WTC11 (cell line): ENCODE results near the gene LIMS2. TPM values are rescaled to one million over a fixed set of nuclear protein-coding genes. Genes with fewer than 3 reads are reported as not detected.

Experiments
- ATAC-seq: fragments of 200-7000 bp; cut with Tn5 transposase; 2 replicates; pipeline ENCODE4 v1.10.0; 2021; ENCODE audit warnings: mild to moderate bottlenecking, moderate library complexity
- CTCF ChIA-PET: fragments of 300-600 bp; sonication (Branson Sonifier 250); formaldehyde crosslinking; loops from one replicate; lab custom pipeline; 2021; ENCODE audit warnings: antibody characterized with exemption; lab: Charles Lee
- POLR2A ChIA-PET: fragments of 350-600 bp; sonication (Branson Sonifier 250); formaldehyde crosslinking; loops from one replicate; lab custom pipeline; 2021; ENCODE audit warnings: antibody characterized with exemption; lab: Charles Lee
- DNase-seq: peaks from one replicate; pipeline ENCODE4 v3.0.0; 2021; ENCODE audit warnings: low spot score
- H3K27ac Mint-ChIP-seq: 2 replicates; pipeline ENCODE4 v1.8.0; 2021; ENCODE audit warnings: mixed read lengths
- H3K27me3 Mint-ChIP-seq: 2 replicates; pipeline ENCODE4 v1.8.0; 2021; ENCODE audit warnings: low read depth, mild to moderate bottlenecking, moderate library complexity, mixed read lengths
- H3K36me3 Mint-ChIP-seq: 2 replicates; pipeline ENCODE4 v1.8.0; 2021; ENCODE audit warnings: mixed read lengths
- H3K4me1 Mint-ChIP-seq: 2 replicates; pipeline ENCODE4 v1.8.0; 2022; ENCODE audit warnings: mixed read lengths
- H3K4me3 Mint-ChIP-seq: 2 replicates; pipeline ENCODE4 v1.8.0; 2021; ENCODE audit warnings: mild to moderate bottlenecking, moderate library complexity, mixed read lengths
- H3K9me3 Mint-ChIP-seq: 2 replicates; pipeline ENCODE4 v1.8.0; 2021; ENCODE audit warnings: mixed read lengths
- FOXK1 ChIP-seq: sonication (generic); formaldehyde crosslinking; IDR thresholded peaks from 2 replicates; pipeline ENCODE4 v1.8.0; 2022; ENCODE audit warnings: mild to moderate bottlenecking, moderate library complexity, missing genetic modification reagents
- GTF2I ChIP-seq: fragments of 250-450 bp; sonication (Bioruptor Pico); conservative IDR thresholded peaks from 2 replicates; pipeline ENCODE4 v1.4.0; 2021; ENCODE audit warnings: mild to moderate bottlenecking
- HMGXB4 ChIP-seq: sonication (generic); formaldehyde crosslinking; IDR thresholded peaks from 2 replicates; pipeline ENCODE4 v1.8.1; 2023; ENCODE audit warnings: mild to moderate bottlenecking, moderate library complexity, missing genetic modification reagents
- MAX ChIP-seq: sonication (generic); formaldehyde crosslinking; IDR thresholded peaks from 2 replicates; pipeline ENCODE4 v1.8.0; 2022; ENCODE audit warnings: mild to moderate bottlenecking, missing genetic modification reagents
- MYBL2 ChIP-seq: sonication (generic); formaldehyde crosslinking; IDR thresholded peaks from 2 replicates; pipeline ENCODE4 v1.8.1; 2023; ENCODE audit warnings: mild to moderate bottlenecking, moderate library complexity, missing genetic modification reagents
- SMAD4 ChIP-seq: sonication (generic); formaldehyde crosslinking; IDR thresholded peaks from 2 replicates; pipeline ENCODE4 v1.8.0; 2022; ENCODE audit warnings: mild to moderate bottlenecking, missing genetic modification reagents
- ZNF138 ChIP-seq: sonication (generic); formaldehyde crosslinking; conservative IDR thresholded peaks from 2 replicates; pipeline ENCODE4 v1.8.1; 2022; ENCODE audit warnings: mild to moderate bottlenecking, moderate library complexity, missing genetic modification reagents
- ZNF532 ChIP-seq: fragments of 250-450 bp; sonication (Bioruptor Pico); IDR thresholded peaks from 2 replicates; pipeline ENCODE4 v1.9.0; 2021; ENCODE audit warnings: mild to moderate bottlenecking, borderline replicate concordance
- total RNA-seq: library from RNA; stranded (reverse); gene quantifications from 3 replicates; pipeline ENCODE4 v1.2.3, GENCODE V29; 2021
- TF ChIP-seq, protein P1 (sequence below): sonication (generic); formaldehyde crosslinking; IDR thresholded peaks from 2 replicates; pipeline ENCODE4 v1.8.0; 2022; ENCODE audit warnings: mild to moderate bottlenecking, missing genetic modification reagents
- TF ChIP-seq, protein P2 (sequence below): sonication (generic); formaldehyde crosslinking; IDR thresholded peaks from 2 replicates; pipeline ENCODE4 v1.8.1; 2023; ENCODE audit warnings: mild to moderate bottlenecking, missing genetic modification reagents, borderline replicate concordance
- TF ChIP-seq, protein P3 (sequence below): sonication (generic); formaldehyde crosslinking; IDR thresholded peaks from 2 replicates; pipeline ENCODE4 v1.8.0; 2023; ENCODE audit warnings: missing genetic modification reagents, mild to moderate bottlenecking, borderline replicate concordance

The LIMS2 gene
- total RNA-seq, 1 experiment from 2014 or later = 2.4 TPM

- Mint-ChIP-seq H3K36me3 (no peaks in the 10 kb centered on the region; the same call in 1 of the 2 replicates), H3K27me3 (peaks cover 44% of the 10 kb centered on the region), H3K27ac (no peak overlapping the region), H3K4me1 (peaks cover 20% of the 10 kb centered on the region), H3K4me3 (no peak overlapping the region), H3K9me3 (peaks cover under 1% of the 10 kb centered on the region; the same call in 1 of the 2 replicates)
- no peak for ATAC-seq
- no peak for TF ChIP-seq ZNF138 (CRISPR knock-in tag)
- no peak for TF ChIP-seq SMAD4 (CRISPR knock-in tag)
- no peak for TF ChIP-seq GTF2I (CRISPR knock-in tag)
- TF ChIP-seq, protein P1, sequence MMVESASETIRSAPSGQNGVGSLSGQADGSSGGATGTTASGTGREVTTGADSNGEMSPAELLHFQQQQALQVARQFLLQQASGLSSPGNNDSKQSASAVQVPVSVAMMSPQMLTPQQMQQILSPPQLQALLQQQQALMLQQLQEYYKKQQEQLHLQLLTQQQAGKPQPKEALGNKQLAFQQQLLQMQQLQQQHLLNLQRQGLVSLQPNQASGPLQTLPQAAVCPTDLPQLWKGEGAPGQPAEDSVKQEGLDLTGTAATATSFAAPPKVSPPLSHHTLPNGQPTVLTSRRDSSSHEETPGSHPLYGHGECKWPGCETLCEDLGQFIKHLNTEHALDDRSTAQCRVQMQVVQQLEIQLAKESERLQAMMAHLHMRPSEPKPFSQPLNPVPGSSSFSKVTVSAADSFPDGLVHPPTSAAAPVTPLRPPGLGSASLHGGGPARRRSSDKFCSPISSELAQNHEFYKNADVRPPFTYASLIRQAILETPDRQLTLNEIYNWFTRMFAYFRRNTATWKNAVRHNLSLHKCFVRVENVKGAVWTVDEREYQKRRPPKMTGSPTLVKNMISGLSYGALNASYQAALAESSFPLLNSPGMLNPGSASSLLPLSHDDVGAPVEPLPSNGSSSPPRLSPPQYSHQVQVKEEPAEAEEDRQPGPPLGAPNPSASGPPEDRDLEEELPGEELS (CRISPR knock-in tag) = no peak
- no peak for TF ChIP-seq FOXK1 (CRISPR knock-in tag)
- CTCF ChIA-PET = interaction anchor here (0.6 to 1.7 kb wide), 4 partner anchors 15 to 118 kb away, joined by 3 to 8 read pairs (median 4); partner anchors contain the start of gene LIMS2
- POLR2A ChIA-PET = interaction anchor here (1.0 kb wide), 1 partner anchor 106 kb away, joined by 3 read pairs; no protein-coding TSS in a partner anchor
- DNase-seq = no peak
Measured at GRCh38 chr2:127697482-127698180, 22.3 kb upstream of the LIMS2 start.

- Mint-ChIP-seq H3K4me3 (no peak overlapping the region), H3K36me3 (peaks cover 13% of the 10 kb centered on the region), H3K9me3 (peaks cover 19% of the 10 kb centered on the region), H3K27ac (no peak overlapping the region), H3K4me1 (peaks cover 11% of the 10 kb centered on the region), H3K27me3 (peaks cover 46% of the 10 kb centered on the region)
- CTCF ChIA-PET = interaction anchor here (0.5 to 4.5 kb wide), 27 partner anchors 8 to 432 kb away, joined by 3 to 61 read pairs (median 5); partner anchors contain the start of genes IWS1 and LIMS2
- POLR2A ChIA-PET = interaction anchor here (0.6 kb wide), 1 partner anchor 52 kb away, joined by 3 read pairs; no protein-coding TSS in a partner anchor
- DNase-seq (peak; percentile 72), ATAC-seq (peak; percentile 73)
- TF ChIP-seq, protein P2, sequence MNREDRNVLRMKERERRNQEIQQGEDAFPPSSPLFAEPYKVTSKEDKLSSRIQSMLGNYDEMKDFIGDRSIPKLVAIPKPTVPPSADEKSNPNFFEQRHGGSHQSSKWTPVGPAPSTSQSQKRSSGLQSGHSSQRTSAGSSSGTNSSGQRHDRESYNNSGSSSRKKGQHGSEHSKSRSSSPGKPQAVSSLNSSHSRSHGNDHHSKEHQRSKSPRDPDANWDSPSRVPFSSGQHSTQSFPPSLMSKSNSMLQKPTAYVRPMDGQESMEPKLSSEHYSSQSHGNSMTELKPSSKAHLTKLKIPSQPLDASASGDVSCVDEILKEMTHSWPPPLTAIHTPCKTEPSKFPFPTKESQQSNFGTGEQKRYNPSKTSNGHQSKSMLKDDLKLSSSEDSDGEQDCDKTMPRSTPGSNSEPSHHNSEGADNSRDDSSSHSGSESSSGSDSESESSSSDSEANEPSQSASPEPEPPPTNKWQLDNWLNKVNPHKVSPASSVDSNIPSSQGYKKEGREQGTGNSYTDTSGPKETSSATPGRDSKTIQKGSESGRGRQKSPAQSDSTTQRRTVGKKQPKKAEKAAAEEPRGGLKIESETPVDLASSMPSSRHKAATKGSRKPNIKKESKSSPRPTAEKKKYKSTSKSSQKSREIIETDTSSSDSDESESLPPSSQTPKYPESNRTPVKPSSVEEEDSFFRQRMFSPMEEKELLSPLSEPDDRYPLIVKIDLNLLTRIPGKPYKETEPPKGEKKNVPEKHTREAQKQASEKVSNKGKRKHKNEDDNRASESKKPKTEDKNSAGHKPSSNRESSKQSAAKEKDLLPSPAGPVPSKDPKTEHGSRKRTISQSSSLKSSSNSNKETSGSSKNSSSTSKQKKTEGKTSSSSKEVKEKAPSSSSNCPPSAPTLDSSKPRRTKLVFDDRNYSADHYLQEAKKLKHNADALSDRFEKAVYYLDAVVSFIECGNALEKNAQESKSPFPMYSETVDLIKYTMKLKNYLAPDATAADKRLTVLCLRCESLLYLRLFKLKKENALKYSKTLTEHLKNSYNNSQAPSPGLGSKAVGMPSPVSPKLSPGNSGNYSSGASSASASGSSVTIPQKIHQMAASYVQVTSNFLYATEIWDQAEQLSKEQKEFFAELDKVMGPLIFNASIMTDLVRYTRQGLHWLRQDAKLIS (CRISPR knock-in tag) = no peak
- TF ChIP-seq MAX (CRISPR knock-in tag) = peak; percentile 80; the same call in 1 of the 2 replicates
- no peak for TF ChIP-seq MYBL2 (CRISPR knock-in tag)
- TF ChIP-seq, protein P3, sequence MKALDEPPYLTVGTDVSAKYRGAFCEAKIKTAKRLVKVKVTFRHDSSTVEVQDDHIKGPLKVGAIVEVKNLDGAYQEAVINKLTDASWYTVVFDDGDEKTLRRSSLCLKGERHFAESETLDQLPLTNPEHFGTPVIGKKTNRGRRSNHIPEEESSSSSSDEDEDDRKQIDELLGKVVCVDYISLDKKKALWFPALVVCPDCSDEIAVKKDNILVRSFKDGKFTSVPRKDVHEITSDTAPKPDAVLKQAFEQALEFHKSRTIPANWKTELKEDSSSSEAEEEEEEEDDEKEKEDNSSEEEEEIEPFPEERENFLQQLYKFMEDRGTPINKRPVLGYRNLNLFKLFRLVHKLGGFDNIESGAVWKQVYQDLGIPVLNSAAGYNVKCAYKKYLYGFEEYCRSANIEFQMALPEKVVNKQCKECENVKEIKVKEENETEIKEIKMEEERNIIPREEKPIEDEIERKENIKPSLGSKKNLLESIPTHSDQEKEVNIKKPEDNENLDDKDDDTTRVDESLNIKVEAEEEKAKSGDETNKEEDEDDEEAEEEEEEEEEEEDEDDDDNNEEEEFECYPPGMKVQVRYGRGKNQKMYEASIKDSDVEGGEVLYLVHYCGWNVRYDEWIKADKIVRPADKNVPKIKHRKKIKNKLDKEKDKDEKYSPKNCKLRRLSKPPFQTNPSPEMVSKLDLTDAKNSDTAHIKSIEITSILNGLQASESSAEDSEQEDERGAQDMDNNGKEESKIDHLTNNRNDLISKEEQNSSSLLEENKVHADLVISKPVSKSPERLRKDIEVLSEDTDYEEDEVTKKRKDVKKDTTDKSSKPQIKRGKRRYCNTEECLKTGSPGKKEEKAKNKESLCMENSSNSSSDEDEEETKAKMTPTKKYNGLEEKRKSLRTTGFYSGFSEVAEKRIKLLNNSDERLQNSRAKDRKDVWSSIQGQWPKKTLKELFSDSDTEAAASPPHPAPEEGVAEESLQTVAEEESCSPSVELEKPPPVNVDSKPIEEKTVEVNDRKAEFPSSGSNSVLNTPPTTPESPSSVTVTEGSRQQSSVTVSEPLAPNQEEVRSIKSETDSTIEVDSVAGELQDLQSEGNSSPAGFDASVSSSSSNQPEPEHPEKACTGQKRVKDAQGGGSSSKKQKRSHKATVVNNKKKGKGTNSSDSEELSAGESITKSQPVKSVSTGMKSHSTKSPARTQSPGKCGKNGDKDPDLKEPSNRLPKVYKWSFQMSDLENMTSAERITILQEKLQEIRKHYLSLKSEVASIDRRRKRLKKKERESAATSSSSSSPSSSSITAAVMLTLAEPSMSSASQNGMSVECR (CRISPR knock-in tag) = no peak
- no peak for TF ChIP-seq ZNF532
- TF ChIP-seq HMGXB4 (CRISPR knock-in tag) = no peak
Measured at GRCh38 chr2:127695491-127696472, 20.5 kb upstream of the LIMS2 start.
